ENCODE data around the gene AMMECR1.
"Not testable (repeated sequence)": the region's sequence is repeated elsewhere in the genome, so short reads cannot be mapped to it uniquely, and the experiment has no call there.

Gene AMMECR1

DNA sequence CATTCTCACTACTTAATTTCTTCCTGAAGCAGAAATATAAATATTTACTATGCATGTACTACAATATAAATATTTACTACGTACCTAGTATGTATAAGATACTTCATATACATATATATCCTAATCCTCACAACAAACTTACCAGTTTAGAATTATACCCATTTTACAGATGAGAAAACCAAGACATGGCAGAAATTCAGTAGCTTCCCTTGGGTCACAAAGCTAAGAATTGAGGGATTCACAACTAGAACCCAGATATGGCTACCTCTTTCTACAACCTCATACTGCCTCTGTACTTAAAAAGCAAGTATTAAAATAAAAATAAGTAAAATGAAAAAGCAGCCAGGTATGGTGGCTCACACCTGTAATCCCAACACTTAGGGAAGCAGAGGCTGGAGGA, 65.9 kb downstream of the AMMECR1 start:
- no peak for DNase-seq

DNA sequence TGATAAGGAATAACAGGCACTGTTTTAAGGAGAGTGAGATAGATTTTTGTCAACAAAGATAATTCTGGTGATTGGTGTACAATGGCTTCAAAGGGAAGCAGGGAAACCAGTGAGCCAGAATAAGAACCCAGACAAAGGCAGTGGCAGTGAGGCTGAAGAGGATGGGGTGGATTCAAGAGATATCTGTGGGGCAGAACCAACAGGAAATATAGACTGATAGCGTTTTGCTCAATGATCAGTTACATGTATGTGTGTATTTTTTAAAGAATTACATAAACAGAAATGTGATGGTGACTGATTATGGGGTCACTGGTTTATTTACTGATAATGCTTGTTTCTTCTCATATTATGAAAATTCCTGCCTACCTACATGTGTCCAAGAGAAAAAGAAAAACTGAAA, 66.4 kb downstream of the AMMECR1 start:
- DNase-seq = no peak

DNA sequence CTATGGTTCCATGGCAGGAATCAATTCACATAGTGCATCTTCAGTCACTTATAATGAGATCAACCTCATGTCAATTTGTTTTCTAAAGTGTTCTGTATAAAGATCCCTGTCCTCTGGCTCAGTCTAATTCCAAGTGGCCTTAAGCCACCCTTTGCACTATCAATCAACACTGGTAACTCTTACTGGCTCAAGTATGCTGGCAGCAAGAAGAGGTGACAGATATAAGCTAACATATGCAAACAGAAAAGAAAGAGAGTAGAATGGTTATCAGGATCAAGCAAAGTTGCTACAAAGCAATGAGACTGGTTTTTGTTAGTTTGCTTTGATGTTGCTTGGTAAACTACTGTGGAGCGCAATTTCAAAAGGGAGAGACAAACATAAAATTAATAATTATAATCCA, 67.0 kb downstream of the AMMECR1 start:
- no peak for DNase-seq

DNA sequence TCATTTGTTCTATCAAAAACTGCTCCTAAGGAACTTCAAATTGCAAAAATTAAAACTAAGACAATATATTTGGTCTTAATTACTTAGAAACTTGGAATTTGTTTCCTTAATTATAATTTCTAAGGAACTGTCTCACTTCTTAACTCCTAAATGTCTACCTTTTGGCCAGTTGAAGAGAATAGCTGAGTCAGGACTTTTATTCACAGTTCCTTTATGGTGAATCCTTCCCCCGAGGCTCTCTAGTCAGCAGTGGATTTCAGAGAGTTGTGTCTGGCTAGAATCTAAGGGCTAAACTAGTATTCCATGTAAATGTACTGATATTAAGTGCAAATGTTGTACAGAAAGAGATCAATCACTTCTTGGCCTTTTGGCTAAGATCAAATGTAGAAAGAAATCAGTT, 69.3 kb downstream of the AMMECR1 start:
- no peak for DNase-seq

- no peak for DNase-seq
These were observed 72.9 kb downstream of the AMMECR1 start for GRCh38 chrX:110245011-110245410.

DNA sequence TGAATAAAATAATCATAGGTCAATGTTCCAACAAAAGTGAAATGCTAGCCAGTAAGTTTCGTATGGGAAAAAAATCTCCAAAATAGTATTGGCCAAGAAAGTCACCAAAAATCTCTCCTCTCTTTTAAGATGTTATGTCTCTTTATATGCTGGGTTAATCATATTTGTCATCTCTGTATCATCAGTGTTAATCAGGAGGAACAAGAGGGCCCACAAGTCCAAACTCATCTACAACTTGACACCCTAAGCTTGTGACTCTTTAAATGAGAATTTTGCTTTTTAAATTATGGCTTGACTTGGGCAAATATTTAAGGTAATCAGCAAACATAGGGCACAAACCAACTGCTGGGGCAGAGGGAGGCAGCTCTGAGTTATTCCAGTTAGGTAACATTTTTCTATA, 75.5 kb downstream of the AMMECR1 start:
- DNase-seq = no peak

DNA sequence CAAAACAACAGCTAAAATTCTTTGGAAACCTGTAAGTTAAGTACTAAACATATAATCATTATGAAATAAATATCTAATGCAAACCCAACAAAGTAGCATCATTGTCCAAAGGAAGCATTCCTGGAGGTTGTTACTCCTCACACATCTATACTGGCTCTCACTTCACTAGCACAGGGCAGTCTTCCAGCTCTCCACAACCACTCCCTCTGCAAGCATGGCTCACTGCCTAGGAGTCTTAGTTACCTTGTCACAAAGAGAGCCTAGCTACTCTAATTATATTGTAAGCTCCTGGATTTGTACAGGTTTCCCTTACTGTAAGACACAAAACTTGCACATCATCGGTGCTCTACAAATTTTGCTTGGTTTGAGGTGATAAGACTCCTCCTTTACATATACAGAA, 76.1 kb downstream of the AMMECR1 start:
- no peak for DNase-seq

GRCh38 chrX:110238259-110238658, 79.6 kb downstream of the AMMECR1 start:
- peak; percentile 39 for DNase-seq

DNA sequence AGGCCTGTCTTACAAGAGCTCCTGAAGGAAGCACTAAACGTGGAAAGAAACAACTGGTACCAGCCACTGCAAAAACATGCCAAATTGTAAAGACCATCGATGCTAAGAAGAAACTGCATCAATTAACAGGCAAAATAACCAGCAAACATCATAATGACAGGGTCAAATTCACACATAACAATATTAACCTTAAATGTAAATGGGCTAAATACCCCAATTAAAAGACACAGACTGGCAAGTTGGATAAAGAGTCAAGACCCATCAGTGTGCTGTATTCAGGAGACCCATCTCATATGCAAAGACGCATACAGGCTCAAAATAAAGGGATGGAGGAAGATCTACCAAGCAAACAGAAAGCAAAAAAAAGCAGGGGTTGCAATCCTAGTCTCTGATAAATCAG, 86.4 kb downstream of the AMMECR1 start:
- not testable (repeated sequence) for DNase-seq

GRCh38 chrX:110229497-110230111, 88.3 kb downstream of the AMMECR1 start:
- peak; percentile 71 for DNase-seq

- DNase-seq = no peak
These were observed 89.4 kb downstream of the AMMECR1 start for GRCh38 chrX:110228453-110228852.

- DNase-seq = no peak
These were observed 91.0 kb downstream of the AMMECR1 start for GRCh38 chrX:110226931-110227330.

DNA sequence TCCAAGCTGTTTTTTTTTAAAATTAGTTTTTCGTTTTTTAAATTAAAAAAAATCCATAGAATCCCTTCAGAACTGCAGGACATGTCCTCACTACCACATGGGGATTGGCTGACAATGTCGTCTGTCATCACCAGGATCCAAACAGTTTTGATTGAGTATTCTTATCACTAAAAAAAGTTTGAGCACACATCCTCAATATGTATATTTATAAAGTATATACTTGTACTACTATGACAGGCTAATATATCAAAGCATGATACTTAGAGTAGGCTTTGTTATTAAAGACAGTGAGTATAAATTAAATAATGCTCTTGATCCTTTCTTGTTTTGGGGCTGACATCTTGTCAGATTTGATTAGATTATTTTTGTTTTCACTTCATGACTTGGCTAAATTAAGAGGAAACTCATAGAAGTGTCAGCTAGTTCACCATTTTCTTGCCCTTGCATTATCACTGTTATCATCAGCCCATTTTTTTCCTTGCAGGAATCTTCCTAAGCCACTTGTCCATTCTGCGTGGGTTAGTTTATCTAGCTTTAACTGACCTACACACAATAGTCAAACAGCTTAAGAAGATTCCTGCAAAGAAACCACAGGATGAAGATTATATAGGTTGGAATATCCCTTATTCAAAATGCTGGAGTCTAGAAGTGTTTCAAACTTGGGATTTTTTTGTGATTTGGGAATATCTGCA, 92.8 kb downstream of the AMMECR1 start:
- no peak for DNase-seq

DNA sequence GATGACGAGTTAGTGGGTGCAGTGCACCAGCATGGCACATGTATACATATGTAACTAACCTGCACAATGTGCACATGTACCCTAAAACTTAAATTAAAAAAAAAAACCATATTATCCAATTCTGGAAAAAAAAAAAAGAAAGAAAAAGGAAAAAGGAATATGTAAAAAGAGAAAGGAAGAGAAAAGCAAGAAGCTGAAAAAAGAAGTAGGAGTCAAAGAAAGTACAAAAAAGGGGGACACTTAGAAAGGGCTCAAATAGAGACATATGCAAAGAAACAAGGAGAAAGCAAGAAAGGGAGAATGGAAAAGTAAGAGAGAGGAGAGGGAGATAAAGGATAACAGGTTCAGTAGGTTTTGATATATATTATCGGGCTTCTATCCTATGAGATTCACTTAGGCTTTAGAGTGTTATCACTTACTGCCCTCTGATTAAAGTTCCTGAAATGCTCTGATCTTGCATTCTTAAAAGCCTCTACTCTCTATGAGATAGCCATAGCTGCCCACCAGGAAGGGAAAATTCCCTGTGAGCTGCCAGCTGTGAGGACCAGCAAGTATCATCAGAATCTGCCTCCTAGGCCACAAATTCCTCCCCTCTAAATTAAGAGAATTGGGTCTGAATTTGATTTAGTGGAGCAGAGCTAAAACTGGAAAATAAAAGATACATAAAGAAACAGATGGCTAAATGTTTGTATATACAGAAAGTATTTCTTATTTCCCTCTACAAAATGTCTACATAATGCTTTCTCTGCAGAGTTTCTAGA, 95.2 kb downstream of the AMMECR1 start:
- DNase-seq = no peak

- DNase-seq = no peak
These were observed 98.0 kb downstream of the AMMECR1 start for GRCh38 chrX:110219920-110220319.

DNA sequence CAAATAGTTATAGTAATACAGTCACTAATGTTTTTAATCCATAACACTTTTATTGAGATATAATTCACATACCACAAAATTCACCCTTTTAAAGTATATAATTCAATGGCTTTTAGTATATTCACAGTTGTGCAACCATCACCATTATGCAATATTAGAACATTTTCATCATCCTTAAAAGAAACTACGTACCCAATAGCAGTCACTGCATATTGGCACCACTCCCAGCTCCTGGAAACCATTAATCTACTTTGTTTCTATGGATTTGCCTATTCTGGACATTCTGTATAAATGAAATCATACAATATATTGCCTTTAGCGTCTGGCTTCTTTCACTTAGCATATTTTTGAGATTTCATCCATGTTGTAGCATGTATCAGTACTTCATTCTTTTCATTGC, 99.3 kb downstream of the AMMECR1 start:
- no peak for DNase-seq

DNA sequence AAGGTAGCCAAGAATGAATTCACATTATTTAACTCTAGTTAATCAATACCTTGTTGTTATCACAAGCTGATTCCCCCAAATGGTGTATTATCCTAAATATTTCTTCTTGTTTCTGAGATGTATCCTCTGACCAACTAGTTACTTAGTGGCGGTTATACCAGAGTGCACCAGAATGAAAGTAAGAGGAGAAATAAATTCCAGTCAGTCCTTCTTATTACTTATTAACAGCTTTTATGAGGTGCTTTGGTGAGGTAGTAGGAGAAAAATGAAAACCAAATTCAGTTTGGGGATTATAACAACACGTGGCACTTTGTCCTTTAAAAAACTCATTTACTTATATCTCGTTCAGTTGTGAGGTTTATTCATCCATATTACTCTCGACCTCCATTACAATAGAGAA, 101.9 kb downstream of the AMMECR1 start:
- no peak for DNase-seq

GRCh38 chrX:110215411-110215810, 102.5 kb downstream of the AMMECR1 start:
- no peak for DNase-seq

DNA sequence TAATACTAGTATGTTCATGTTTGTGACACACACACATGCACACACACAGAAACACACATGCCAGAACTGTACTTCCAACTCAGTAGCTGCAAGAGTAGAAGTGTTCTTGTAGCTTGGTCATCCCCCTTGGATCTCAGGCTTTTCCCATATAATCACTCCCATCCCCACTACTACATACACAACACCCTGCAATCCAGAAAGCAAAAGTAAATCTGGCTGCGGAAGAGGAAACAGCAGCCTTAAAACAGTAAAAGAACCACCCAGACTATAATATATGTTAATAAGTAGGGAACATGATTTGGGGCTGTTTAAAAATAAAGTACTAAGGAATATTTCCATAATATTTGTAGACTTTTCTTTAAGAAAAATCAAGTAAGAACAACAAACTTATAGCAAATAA, 103.2 kb downstream of the AMMECR1 start:
- no peak for DNase-seq

- no peak for DNase-seq
These were observed 104.7 kb downstream of the AMMECR1 start for GRCh38 chrX:110213183-110213582.

- no peak for DNase-seq
These were observed 105.6 kb downstream of the AMMECR1 start for GRCh38 chrX:110212299-110212698.

GRCh38 chrX:110211340-110211739, 106.5 kb downstream of the AMMECR1 start:
- DNase-seq = no peak

DNA sequence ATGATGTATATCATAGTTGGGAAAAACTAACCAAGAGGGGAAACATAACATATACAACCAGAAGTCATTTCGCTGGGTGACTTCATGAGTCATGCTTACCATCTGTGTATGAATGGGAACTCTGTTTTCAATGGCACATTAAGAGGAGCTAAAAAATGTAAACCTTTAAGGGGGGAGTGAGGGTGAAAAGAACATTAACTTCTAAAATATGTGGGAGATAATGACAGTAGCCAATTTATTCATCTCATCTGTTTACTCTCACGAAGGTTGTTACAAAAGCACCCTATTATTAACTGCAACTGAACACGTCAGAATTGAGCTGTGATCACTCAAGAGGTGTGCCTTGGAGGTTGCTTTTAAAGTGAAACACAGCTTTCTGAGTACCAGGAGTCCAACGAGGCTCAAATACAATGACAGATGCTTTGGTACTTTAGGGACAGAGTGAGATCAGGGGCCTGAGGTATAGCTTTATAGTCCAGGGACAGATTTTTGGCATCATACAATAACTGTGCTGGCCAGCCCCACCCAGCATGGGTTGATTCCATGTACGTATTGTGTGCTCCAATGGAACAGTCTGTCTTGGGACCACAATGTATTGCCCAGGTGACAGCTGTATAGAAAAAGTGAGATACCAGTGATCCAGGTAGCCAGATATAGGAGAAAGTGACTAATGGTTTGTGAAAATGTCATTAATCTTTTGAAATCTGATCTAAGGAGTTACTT, 107.3 kb downstream of the AMMECR1 start:
- DNase-seq = no peak

DNA sequence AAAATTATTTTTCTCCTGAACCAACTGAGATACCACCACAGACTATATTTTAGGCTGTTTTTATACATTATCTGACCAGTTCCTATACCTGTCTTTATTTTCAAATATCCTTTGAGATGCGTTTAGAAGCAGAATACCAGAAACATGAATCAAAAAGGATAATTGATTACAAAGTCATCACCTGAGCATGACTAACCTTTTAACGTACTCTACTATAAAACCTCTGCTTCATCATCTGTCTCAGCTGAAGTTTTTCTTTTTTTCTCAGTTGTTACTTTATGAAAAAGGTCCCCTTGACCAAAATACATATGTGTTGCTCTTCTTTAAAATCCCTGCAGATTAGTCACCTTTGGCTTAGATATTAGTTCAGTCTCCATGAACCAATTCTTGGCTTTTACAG, 109.8 kb downstream of the AMMECR1 start:
- DNase-seq = no peak
